ENCODE measurements around the gene ARID5A. TPM values are rescaled to one million over a fixed set of nuclear protein-coding genes. Genes with fewer than 3 reads are reported as not detected.
"Not testable (repeated sequence)": the region's sequence is repeated elsewhere in the genome, so short reads cannot be mapped to it uniquely, and the experiment has no call there.

Gene ARID5A
- total RNA-seq, 1 experiment from 2014 or later, result 3.2 TPM

GRCh38 chr2:96540136-96540535, 3.6 kb downstream of the ARID5A start:
- DNase-seq (ENCODE audit: low spot score), result no peak

GRCh38 chr2:96541398-96542152, 5.0 kb downstream of the ARID5A start:
- no peak for DNase-seq (ENCODE audit: low spot score)

DNA sequence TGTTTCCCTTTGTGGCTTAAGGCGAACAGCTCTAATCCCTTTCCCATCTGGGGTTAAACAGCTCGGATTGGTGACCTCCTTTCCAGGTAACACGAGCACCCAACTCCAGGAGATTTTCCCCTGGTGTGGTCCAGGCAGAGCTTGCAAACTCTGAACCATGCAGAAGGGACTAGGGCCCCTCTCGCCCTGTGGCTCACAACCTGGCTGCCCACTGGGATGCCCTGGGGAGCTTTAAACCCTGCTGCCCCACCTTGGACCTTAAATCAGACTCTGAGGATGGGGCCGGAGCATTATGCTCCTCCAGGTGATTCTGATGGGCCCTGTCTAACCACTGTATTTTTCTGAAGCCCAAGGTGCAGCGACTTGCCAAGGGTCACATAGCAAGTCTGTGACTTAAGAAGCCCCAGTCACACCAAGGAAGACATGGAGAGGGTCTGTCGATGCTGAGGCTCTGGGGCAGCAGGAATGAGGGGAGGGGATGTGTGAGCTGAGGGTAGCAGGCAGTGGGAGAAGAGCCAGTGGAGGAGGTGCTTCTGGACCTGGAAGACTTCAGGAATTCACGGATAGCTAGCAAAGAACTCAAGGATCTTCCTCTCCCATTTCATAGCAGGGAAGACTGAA, 5.9 kb downstream of the ARID5A start:
- DNase-seq (ENCODE audit: low spot score), result no peak

DNA sequence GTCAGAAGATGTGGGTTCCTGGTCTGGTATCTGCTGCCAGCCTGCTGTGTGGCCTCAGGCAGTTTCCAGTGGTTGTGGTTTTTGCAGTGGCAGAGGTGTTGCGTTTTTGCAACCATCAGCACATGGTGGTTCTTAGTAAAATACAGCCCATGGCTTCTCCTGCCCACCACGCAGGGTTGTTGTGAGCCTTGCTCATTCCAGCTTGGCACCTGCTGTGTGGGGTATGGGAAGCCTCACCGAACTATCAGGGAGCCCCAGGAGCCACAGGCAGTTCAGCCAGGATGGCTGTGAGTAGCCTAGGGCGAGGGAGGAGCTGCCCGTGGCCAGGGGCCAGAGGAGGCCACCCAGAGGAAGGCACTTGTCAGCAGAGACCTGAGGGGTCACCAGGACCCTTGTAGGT, 9.8 kb downstream of the ARID5A start:
- DNase-seq (ENCODE audit: low spot score), result no peak

- DNase-seq (ENCODE audit: low spot score), result no peak
Observed at GRCh38 chr2:96546797-96547196, 10.2 kb downstream of the ARID5A start.

DNA sequence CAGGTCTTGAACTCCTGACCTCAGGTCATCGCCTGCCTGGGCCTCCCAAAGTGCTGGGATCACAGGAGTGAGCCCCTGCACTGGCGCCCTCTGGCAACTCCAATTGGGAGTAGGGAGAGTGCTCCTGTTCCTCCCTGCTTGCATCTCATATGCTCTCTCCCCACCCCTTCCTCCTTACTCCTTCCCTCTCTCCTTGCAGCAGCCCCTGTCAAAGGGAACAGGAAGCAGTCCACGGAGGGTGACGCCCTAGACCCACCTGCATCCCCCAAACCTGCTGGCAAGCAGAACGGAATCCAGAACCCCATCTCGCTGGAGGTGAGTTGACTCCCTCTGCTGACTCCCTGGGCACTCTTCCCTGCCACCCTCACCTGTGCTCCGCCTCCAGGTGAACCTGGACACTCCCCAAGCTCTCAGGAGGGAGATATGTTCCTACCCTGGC, 10.7 kb downstream of the ARID5A start:
- DNase-seq (ENCODE audit: low spot score), result no peak

GRCh38 chr2:96547731-96548171, 11.2 kb downstream of the ARID5A start:
- DNase-seq (ENCODE audit: low spot score), result no peak

GRCh38 chr2:96548558-96549465, 12.3 kb downstream of the ARID5A start:
- DNase-seq (ENCODE audit: low spot score), result no peak

DNA sequence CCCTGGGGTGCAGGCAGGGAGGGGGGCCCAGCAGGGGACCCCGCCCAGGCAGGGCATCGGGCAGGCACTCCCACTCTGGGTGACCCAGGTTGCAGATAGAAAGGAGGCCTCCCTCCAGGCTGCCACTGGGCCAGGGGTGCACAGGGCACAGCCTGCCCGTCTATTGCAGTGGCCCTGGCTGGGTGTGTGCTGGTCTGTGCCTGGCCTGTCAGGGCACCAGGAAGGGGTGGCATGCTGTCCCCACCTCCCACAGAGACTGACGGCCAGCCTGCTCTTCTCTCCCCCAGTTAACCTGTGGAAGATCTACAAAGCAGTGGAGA, 12.9 kb downstream of the ARID5A start:
- DNase-seq (ENCODE audit: low spot score), result no peak

DNA sequence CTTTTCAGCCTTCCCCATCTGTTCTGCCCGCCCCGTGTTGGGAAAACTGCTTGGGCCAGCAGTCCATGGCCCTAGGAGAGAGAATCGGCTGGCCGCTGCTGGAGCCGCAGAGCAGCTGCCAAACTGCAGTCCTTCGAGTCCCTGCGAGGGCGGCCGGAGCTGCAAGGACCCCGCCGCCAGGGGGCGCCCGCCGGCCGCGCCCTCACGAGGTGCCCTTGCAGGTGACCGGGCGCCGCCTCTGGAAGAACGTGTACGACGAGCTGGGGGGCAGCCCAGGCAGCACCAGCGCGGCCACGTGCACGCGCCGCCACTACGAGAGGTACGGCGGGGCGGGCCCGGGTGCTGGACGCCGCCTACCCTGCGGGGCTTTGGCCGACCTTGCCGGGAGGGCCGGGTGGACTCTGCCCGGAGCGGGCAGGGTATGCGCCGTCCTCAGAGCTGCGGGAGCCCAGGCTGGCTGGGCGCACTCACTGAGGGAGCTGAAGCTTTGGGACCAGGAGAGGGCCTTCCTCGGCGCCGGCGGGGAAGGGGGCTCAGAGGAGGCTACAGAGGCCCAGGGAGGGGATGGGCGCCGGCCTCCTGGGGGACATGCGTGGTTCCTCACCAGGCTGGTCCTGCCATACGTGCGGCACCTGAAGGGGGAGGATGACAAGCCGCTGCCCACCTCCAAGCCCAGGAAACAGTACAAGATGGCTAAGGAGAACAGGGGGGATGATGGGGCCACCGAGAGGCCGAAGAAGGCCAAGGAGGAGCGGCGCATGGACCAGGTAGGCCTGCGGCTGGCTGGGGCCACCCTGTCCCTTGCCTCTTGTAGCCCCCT, 13.6 kb downstream of the ARID5A start:
- DNase-seq (ENCODE audit: low spot score), result peak; percentile 86

DNA sequence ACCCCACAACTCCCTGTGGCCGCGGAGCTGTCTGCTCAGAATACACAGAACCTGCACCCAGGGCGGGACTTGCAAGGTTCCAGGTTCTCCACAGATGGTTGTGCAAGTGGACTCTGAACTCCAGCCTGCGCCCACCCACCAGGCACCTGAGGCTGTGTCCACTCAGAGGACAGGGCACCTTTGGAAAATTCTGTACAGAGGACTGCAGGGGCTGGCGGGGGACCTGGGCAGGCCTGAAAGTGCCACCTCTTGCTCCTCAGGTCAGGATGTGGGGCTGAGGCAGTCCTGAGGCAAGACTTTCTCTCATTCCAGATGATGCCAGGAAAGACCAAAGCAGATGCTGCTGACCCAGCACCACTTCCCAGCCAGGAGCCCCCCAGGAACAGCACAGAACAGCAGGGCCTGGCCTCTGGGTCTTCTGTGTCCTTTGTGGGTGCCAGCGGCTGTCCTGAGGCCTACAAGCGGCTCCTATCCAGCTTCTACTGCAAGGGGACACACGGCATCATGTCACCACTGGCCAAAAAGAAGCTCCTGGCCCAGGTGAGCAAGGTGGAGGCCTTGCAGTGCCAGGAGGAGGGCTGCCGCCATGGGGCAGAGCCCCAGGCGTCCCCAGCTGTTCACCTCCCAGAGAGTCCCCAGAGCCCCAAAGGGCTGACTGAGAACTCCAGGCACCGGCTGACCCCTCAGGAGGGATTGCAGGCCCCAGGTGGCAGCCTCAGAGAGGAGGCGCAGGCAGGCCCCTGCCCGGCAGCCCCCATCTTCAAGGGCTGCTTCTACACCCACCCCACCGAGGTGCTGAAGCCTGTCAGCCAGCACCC, 14.4 kb downstream of the ARID5A start:
- DNase-seq (ENCODE audit: low spot score), result no peak

GRCh38 chr2:96551605-96552314, 15.2 kb downstream of the ARID5A start:
- no peak for DNase-seq (ENCODE audit: low spot score)

DNA sequence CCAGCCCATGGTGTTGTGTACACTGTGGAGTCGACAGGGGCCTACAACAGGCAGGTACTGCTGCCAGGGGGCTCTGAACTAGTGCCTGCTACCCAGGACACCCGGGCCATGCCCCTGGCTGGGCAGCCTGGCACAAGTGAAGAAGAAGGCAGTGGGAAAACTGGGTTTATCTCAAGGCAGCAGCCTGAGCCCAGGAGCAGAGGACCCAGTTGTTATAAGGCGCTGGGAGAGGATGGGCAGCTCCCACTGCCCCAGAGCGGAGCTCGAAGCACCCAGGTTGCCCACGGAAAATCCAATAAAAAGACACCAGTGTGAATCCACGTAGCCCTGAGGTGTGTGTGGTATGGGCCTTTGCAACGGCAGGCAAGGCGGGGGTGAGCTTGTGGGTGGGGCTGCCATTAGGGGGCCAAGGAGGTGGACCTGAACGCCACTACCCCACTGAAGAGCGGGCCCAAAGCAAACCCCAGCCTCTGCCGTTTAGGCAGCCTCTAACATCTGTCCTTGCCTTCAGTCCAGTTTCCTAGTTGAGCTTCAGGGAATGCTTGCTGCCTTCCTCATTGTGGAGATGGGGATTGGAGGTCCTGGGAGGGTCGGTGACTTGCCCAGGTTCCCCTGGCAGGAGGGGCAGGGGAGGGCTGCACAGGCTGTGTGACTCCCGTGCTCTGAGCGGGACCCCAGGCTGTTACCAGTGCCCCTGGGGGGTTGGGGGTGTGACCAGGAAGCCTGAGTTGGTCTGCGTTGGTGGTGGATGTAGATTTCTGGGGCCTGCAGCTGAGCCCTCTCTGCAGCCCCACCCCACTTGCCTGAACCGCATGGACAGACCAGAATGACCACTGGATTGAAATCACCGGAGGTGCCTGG, 16.0 kb downstream of the ARID5A start:
- DNase-seq (ENCODE audit: low spot score), result no peak

DNA sequence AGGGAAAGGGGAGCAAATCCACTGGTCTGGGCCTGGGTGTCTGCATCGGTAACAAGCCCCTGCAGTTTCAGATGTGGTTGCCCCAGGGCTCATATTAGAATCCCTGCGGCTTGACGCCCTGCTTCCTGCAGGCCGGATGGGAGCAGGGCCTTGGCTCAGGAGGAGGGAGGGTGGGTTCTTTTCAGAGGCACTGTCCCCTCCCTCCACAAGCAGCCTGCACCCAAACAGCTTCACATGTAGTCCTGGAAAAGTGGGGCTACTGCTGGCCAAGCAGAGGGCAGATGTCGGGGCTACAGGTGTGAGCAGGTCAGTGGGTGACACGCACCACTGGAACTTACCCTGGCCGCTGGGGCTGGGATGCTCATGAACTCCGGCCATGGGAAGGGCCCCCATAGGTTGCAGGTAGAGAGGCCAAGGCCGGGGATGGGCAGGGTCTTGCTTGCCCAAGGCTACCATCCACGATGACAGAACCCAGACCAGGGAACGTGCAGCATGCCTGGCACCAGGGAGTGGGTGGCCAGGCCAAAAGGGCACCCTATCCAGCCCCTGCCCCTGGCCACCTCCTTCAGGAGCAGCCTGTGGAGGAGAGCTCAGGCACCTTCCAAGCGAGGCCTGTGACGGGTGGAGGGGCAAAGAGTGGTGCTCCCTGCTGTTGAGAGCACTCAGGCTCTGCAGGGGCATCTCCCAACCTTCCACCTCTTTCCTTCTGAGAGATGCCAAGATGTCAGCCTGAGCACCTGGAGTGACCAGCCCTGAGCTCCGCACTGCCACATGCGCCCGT, 16.8 kb downstream of the ARID5A start:
- no peak for DNase-seq (ENCODE audit: low spot score)

- DNase-seq (ENCODE audit: low spot score), result not testable (repeated sequence)
Observed at GRCh38 chr2:96553957-96554292, 17.4 kb downstream of the ARID5A start.

GRCh38 chr2:96554293-96555145, 18.0 kb downstream of the ARID5A start:
- DNase-seq (ENCODE audit: low spot score), result peak; percentile 54

DNA sequence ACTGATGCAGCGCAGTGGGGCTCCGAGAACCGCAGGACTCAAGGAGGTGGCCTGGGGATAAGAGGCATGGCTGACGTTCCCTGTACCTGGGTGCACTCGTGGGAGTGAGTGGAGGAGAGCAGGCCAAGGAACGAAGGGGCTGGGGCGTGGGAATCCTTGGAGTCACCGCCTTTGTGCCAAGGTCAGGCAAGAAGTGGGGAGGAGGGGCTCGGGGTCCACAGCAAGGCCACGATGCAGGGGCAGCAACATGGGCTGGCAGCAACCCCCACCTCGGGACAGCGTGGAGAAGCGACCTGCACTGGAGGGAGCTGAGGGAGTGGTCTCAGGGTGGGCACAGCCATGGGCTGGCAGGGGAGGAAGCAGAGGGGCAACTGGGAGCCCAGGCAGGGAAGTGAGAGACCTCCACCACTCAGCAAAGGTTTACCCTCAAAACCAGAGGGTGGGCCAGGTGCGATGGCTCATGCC, 18.6 kb downstream of the ARID5A start:
- DNase-seq (ENCODE audit: low spot score), result no peak

Measured in HT-29 (cell line).